Measurements from ENCODE around the gene YPEL1. TPM values are rescaled to one million over a fixed set of nuclear protein-coding genes. Genes with fewer than 3 reads are reported as not detected.

YPEL1 gene
- total and polyA plus RNA-seq, 12 donors = 1.5 to 14.6 (median 7.6) TPM

DNA sequence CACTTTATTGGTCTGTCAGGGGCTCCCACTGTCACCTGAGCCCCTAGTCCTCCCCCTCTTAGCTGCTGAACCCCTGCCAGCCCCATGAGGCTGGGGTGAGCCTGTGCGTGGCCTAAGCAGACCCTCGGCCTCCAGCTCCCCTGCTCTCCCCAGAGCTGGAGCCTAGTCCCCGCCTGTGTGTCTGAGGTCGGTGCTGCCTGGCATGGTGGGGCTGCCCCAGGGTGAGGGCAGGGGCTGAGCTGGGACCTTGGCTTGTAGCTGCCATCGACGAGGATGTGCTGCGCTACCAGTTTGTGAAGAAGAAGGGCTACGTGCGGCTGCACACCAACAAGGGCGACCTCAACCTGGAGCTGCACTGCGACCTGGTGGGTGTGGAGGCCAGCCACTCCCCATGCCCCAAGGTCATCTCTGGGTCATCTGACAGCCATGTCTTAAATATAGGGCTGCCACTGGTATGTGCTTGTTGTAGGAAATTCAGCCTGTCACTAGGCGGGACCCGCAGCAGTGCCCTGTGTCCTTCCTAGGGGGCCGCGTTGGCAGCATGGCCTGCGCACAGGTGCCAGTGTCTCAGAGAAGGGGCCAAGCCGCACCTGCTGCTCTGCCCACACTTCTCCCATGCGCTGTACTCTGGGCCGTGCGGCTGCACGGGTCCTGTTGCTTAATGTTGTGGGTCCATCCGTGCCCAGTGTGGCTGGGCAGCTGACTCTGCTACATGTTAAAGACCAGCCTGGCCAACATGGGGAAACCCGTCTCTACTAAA is 48.8 kb downstream of the YPEL1 start:
- TF ChIP-seq, protein P1, sequence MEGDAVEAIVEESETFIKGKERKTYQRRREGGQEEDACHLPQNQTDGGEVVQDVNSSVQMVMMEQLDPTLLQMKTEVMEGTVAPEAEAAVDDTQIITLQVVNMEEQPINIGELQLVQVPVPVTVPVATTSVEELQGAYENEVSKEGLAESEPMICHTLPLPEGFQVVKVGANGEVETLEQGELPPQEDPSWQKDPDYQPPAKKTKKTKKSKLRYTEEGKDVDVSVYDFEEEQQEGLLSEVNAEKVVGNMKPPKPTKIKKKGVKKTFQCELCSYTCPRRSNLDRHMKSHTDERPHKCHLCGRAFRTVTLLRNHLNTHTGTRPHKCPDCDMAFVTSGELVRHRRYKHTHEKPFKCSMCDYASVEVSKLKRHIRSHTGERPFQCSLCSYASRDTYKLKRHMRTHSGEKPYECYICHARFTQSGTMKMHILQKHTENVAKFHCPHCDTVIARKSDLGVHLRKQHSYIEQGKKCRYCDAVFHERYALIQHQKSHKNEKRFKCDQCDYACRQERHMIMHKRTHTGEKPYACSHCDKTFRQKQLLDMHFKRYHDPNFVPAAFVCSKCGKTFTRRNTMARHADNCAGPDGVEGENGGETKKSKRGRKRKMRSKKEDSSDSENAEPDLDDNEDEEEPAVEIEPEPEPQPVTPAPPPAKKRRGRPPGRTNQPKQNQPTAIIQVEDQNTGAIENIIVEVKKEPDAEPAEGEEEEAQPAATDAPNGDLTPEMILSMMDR (IDR thresholded peaks at IDR 0.05) = no peak
- Histone ChIP-seq H3K36me3 (peaks cover 0 to 96% (median 63%) of the 10 kb centered on the region in 9 donors), H3K27me3 (no peaks in the 10 kb centered on the region), H3K4me3 (no peak overlapping the region), H3K9me3 (no peaks in the 10 kb centered on the region), H3K27ac (no peak overlapping the region), H3K4me1 (no peaks in the 10 kb centered on the region)
- no peak for DNase-seq
- ATAC-seq = no peak
- intact Hi-C loops (cut with DNase I) = no loop called here
- 94 to 95% methylated on average over 23 of the region's 23 CpGs for WGBS, 2 donors

DNA sequence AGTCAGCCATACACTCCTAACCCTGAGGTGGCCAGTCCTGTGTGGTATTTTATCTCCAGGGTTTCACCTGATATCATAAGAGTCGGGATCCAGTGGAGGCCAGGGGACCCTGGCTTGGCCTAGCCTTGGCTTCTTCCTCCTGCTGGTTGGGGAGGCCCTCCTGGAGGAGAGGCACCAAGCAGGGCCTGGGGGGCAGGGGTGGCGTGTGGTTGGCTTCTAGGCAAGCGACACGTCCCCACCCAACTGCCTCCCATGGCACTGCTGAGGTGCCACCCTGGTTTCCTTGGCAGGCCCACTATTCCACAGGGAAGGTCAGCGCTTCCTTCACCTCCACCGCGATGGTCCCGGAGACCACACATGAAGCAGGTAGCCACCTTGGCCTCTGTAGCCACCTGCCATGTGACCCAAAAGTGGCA is 49.4 kb downstream of the YPEL1 start:
- no peaks in the 10 kb centered on the region for H3K27me3 ChIP-seq
- H3K9me3 ChIP-seq = no peaks in the 10 kb centered on the region
- ATAC-seq = no peak
- H3K4me3 ChIP-seq = no peak overlapping the region
- WGBS, 2 donors = 90 to 91% methylated on average over 8 of the region's 8 CpGs
- no peak overlapping the region for H3K27ac ChIP-seq
- no peak for DNase-seq
- intact Hi-C loops (cut with DNase I) = no loop called here
- TF ChIP-seq, protein P1 (IDR thresholded peaks at IDR 0.05) = no peak
- no peaks in the 10 kb centered on the region for H3K4me1 ChIP-seq
- H3K36me3 ChIP-seq = peaks cover 0 to 96% (median 62%) of the 10 kb centered on the region in 9 donors

DNA sequence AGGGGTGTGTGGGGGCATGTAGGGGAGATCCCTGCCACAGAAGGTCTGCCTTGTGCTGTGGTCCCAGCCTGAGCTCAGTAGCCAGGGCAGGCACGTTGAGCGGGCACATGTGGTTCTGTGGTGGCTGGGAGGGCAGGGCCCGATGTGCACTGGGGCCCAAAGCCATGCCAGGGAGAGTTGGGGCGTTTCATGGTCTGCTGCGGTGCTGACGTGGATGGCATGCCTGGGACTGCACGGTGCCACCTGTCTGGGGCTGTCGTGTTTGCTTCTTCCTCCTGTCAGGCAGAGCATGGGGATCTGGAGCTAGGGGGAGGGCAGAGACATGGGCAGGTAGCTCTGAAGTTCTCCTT is 50.5 kb downstream of the YPEL1 start:
- Histone ChIP-seq H3K27ac (no peak overlapping the region), H3K27me3 (no peaks in the 10 kb centered on the region)

DNA sequence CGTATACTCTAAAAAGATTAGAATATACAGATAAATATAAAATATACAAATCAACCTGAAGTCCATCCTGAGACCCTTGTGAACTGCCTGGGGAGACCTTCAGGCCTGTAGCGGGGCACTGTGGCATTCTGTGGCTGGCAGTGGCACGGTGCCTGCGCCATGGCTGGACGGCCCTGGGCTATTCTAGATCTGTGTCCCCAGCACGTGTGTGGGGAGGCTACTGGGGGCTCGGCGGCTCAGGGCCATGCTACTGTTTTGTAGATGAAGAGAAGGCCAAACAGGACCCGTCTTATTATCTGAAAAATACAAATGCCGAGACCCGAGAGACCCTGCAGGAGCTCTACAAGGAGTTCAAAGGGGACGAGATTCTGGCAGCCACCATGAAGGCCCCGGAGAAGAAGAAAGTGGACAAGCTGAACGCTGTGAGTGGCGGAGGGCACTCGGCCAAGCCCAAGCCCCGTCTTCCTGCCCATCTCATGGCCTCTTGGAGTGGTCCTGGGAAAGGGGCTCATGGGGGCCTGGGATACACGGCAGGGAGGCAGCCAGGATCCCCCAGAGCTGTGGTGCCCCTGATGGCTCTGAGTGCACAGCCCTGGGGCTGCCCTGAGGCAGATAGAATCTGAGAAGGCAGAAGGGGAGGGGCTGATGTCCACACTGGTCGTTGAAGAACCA is 51.0 kb downstream of the YPEL1 start:
- Histone ChIP-seq H3K9me3 (no peaks in the 10 kb centered on the region), H3K27me3 (no peaks in the 10 kb centered on the region), H3K4me3 (no peak overlapping the region), H3K27ac (no peak overlapping the region), H3K4me1 (no peaks in the 10 kb centered on the region), H3K36me3 (peaks cover 0 to 94% (median 58%) of the 10 kb centered on the region in 9 donors)
- ATAC-seq (no peak), DNase-seq (no peak)
- TF ChIP-seq, protein P1 (IDR thresholded peaks at IDR 0.05) = no peak
- intact Hi-C loops (cut with DNase I) = no loop called here
- WGBS, 2 donors = 92% methylated on average over 19 of the region's 19 CpGs

More for the DNA sequence above, 50.5 kb downstream of the YPEL1 start:
- DNase-seq (no peak), ATAC-seq (no peak)
- Histone ChIP-seq H3K36me3 (peaks cover 0 to 98% (median 59%) of the 10 kb centered on the region in 9 donors), H3K4me1 (no peaks in the 10 kb centered on the region), H3K4me3 (no peak overlapping the region), H3K9me3 (no peaks in the 10 kb centered on the region)
- WGBS, 2 donors = 85 to 98% methylated on average over 7 to 8 of the region's 8 CpGs
- TF ChIP-seq, protein P1 (IDR thresholded peaks at IDR 0.05) = no peak
- intact Hi-C loops (cut with DNase I) = no loop called here

Data from heart right ventricle (tissue), 16 donors.